Activated T-cell treated with anti-CD3 and anti-CD28 coated beads, Interleukin-2, amount 50 U/mL, for 48 hours (primary cell): ENCODE results near the gene SPDYE8.
A peak's percentile ranks its signal among the peaks of the same experiment; 100 is the strongest.
"Not testable (repeated sequence)": the region's sequence is repeated elsewhere in the genome, so short reads cannot be mapped to it uniquely, and the experiment has no call there.

Source experiments
- DNase-seq, 2 experiments: peaks; one replicate each; pipeline ENCODE4 v3.0.0-alpha.2; 2020

Gene SPDYE8, protein sequence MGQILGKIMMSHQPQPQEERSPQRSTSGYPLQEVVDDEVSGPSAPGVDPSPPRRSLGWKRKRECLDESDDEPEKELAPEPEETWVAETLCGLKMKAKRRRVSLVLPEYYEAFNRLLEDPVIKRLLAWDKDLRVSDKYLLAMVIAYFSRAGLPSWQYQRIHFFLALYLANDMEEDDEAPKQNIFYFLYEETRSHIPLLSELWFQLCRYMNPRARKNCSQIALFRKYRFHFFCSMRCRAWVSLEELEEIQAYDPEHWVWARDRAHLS

DNA sequence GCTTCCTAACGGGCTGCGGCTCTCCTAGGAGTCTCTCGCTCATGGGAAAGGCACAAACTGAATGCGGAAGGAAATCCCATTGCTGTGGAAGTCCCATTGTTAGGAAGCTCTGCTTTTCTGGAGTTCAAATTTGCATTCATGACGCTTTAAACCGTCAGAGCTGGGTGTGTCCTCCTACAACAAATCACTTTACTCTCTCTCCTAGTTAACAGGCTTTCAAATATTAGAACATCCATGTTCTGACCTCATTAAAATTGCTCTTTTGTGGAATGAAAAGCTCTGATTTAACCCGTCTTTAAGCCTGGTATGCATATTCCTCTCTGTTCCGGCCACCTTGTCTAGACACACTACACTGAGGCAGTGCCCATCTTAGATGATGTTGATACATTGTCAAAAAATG lies at the start of gene SPDYE8:
SPDYE8 (minus strand) TSS at position 101 of the 400 bp plus-strand sequence. CDS start 1,800 bp downstream, outside the sequence.
- DNase-seq = not testable (repeated sequence)

DNA sequence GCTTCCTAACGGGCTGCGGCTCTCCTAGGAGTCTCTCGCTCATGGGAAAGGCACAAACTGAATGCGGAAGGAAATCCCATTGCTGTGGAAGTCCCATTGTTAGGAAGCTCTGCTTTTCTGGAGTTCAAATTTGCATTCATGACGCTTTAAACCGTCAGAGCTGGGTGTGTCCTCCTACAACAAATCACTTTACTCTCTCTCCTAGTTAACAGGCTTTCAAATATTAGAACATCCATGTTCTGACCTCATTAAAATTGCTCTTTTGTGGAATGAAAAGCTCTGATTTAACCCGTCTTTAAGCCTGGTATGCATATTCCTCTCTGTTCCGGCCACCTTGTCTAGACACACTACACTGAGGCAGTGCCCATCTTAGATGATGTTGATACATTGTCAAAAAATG lies 28.2 kb upstream of the SPDYE8 start, which contains the start of gene SPDYE11:
SPDYE11 (minus strand) TSS at position 101 of the 400 bp plus-strand sequence. CDS start 1,800 bp downstream, outside the sequence.
- not testable (repeated sequence) for DNase-seq

DNA sequence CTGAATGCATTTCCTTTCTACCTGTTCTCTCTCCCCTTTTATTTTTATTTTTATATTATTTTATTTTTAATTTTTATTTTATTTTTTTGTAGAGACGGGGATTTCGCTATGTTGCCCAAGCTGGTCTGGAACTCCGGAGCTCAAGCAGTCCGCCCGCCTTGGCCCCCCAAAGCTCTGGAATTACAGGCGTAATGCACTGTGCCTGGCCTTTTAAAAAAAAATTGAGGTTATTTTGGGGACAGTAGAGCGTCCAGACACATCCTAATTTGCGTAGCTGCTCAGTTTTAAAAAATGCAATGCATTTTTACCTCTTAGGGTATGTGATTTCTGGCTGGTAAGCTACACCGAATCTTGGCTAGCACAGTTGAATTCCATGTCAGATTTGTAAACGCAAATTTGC lies 23.1 kb downstream of the SPDYE8 start:
- peak in 1 of 2 experiments; percentile 16 for DNase-seq

DNA sequence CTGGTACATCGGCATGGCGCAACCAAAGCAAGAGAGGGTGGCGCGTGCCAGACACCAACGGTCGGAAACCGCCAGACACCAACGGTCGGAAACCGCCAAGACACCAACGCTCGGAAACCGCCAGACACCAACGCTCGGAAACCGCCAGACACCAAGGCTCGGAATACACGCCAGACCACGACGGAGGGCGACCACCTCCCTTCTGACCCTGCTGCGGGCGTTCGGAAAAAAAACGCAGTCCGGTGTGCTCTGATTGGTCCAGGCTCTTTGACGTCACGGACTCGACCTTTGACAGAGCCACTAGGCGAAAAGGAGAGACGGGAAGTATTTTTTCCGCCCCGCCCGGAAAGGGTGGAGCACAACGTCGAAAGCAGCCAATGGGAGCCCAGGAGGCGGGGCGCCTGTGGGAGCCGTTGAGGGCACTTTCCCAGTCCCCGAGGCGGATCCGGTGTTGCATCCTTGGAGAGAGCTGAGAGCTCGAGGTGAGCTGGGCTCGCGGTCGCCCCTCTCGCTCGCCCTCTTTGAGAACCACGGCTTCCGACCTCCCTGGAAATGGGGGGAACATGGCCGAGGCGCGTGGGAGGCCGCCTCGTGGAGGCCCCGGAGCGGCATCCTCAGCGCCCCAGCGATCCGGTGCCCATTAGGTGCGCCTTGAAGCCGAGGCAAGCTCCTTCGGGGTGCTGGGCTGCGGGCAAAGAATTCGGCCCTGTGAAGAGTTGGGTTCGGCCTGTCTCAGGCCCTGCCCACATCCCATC lies 23.7 kb downstream of the SPDYE8 start:
- peak; percentile 95 to 96 for DNase-seq

DNA sequence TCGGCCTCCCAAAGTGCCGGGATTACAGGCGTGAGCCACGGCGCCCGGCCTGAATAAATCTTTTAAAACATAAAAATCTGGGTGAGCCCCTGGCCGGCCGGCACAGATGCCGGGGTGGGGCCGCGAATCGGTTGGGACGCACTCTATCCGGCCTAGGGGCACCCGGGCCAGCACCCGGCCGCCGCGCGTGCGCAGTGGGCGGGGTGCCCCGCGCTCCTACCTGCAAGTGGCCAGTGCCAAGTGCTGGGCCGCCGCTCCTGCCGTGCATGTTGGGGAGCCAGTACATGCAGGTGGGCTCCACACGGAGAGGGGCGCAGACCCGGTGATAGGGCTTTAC lies 24.2 kb downstream of the SPDYE8 start:
- DNase-seq = peak in 1 of 2 experiments; percentile 82

DNA sequence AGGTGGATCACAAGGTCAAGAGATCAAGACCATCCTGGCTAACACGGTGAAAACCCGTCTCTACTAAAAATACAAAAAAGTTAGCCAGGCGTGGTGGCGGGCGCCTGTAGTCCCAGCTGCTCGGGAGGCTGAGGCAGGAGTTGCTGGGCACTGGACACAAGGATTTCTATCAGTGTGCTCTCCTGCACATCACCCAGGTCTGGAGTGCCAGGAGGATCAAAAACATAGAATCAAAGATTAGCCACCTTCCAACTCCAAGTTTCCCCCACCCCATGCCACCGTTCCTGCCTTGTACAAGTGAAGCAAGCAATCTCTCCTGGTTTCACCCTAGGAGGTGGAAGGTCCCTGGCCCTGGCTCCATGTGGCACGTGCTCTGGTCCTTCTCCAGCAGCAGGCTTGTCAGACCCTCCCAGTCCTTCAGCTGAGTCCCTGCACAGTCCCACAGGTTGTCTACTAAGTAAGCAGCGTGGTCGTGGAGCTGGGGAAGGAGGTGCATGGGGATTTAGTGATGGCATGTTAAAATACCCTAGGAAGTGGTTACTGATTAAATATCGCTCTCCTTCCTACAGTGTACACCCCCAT lies 31.6 kb downstream of the SPDYE8 start:
- not testable (repeated sequence) for DNase-seq

DNA sequence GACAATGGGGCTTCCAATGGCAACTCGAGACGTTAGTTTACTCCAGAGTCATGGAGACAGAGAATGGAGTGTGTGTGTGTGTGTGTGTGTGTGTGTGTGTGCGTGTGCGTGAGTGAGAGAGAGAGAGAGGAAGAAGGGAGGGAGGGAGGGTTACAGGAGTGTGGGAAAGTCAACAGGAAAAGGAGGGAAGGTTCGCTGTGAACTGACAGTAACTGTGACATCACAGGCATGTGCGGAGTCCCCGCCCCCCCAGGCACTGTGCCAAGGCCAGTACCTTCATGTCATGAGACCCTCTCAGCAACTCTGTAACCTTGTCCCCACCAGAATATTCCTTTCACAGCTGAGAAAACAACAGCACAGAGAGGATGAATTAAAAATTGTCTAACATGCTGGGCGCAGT lies 32.1 kb downstream of the SPDYE8 start:
- DNase-seq = not testable (repeated sequence)

DNA sequence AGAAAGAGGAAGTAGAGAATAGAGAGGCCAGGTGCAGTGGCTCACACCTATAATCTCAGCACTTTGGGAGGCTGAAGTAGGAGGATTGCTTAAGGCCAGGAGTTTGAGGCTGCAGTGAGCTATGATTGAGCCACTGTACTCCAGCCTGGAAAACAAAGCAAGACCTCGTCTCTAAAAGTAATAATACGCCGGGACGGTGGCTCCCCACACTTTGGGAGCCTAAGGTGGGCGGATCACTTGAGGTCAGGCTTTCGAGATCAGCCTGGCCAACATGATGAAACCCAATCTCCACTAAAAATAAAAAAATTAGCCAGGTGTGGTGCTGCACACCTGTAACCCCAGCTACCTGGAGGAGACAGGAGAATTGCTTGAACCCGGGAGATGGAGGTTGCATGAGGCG lies 34.1 kb downstream of the SPDYE8 start:
- not testable (repeated sequence) for DNase-seq

DNA sequence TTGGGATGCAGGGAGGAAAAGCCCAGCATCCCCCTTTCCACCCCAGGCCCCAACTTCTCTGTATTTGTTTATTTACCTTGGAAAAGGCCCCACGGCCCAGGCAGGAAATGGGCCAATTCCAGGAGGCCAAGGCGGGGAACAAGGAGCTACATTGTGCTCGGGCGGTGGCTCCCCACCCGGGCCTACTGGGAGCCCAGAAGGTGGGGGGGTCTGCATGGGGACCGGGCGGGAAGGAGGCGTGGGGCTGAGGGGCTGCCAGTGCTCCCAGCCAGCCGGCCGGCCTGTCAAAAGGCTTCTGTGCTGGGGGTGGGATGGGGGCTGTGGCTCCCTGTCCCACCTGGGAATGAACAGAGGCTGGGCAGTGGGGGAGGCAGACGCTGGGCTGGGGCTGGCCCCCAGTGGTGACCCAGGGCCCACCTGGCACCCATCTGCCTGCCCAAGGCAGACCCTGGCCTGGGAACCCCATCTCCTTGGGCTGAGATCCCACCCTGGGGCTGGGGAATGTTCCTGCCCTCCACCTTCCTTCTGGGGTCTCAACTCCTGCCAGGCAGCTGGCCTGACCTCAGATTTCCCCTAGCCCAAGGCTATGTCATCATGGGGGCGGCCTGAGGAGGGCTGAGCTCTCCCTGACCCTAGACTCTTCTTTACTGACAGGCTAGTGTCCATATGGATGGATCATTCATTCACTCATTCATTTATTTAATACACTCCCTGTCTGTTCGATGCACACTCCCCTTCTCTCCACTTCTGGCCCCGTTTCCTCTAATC lies 39.2 kb downstream of the SPDYE8 start:
- DNase-seq = peak in 1 of 2 experiments; percentile 20

DNA sequence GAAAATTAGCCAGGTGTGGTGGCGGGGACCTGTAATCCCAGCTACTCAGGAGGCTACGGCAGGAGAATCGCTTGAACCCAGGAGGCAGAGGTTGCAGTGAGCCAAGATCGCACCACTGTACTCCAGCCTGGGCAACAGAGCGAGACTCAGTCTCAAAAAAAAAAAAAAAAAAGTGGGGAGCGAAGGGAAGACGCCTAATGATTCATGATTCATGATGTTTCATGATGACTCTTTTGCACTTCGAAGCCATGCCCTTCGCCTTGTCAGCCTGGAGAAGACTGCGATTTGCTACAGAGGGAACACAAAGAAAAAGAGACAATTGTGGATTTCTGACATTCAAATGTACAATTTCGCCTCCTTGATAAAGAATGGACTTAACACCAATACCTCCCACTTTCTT lies 47.5 kb downstream of the SPDYE8 start:
- DNase-seq = not testable (repeated sequence)

DNA sequence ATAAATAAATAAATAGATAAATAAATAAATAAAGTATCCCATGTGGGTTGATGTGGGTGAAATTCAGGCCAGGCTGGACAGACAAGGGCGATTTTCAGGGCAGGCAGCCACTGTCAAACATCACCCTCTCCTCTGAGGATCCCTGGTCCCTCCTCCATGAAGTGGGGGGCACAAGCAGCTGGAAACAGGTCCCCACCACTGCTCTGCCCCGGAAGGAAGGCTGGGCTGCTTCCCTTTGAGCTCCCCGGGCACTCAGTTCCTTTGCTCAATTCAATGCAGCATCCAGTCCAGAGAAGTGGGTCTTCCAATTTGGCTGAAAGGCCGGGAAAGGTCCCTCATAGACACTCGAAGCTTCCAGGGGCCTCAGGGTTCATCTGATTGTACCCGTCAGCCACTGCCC lies 49.2 kb downstream of the SPDYE8 start:
- not testable (repeated sequence) for DNase-seq

DNA sequence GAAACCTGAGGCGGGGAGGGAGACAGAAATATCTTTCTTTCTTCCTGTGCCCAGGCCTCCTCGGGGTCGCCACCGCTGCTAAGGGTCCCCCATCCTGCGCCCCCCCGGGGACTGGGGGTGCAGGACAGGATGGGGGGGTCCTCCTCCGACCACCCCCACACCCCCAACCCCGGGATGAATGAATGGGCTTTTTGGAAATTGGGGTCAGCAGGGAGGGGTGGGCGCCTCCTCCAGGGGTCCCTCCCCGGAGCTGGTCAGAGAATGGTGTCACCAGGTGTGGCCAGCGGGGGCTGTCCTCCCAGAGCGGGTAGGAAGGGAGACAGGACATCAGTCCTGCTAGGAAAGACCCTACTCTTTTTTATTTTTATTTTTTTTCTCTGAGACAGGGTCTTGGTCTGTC lies 53.1 kb downstream of the SPDYE8 start:
- not testable (repeated sequence) for DNase-seq

DNA sequence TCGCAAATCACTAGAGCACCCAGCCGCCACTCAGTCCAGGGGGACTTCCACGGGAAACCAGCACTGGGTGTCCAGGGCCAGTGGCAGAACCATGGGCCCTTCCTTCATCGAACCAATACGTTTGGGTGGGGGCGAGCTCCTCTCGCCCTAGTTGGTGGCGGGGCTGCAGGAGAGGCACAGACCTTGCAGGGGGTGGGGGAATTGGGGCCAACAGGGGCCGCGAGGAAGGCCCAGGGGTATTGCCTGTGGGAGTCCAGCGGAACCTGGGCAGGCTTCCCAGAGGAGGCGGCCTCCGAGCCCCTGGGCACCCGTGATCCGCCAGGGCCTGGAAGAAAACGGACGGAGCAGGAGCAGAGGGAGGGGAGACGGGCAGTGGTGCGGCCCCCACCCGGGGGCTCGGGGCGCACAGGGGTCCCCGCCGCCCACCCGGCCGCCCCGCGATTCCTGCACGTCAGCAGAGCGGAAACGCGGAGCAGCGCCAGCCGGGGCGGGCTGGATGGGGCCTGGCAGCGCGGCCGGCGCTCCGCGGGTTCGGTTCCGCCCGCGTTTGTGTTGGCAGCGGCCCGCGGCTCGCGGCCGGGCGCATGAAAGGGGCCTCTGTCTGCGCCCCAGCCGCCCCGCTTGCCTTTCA lies 53.8 kb downstream of the SPDYE8 start:
- DNase-seq = not testable (repeated sequence)

DNA sequence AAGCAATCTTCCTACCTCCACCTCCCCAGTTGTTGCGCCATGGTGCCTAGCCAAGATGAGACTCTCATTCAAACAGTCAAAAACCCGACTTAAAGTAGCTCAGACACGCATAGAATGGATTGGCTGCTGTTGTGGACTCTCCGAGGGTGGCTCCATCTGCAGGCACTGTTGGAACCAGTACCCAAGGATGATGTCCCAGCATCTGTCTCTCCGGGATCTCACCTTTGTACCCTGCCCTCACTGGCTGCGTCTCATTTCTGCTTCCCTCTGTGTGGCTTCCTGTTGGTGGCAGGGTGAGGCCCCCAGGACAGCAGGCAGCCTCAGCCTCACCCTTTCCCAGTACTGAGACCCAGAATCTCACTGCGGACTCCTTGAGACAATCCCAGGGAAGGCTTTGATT lies 54.8 kb downstream of the SPDYE8 start:
- not testable (repeated sequence) for DNase-seq

DNA sequence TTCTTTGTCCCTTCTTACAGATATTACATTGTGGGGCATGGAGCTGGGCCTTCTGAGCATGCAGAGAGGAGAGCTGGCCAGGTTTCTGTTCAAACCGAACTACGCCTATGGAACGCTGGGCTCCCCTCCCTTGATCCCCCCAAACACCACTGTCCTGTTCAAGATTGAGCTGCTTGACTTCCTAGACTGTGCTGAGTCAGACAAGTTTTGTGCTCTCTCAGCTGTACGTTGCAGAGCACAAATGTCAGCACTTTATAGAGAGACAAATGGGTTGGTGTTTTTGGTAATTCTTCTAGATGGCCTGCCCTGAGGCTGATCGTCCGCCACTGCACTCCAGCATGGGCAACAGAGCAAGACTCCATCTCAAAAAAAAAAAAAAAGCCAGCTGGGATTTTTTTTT lies 58.1 kb downstream of the SPDYE8 start:
- not testable (repeated sequence) for DNase-seq
